ENCODE data around the gene PDE9A.
A peak's percentile ranks its signal among the peaks of the same experiment; 100 is the strongest.
"Not testable (repeated sequence)": the region's sequence is repeated elsewhere in the genome, so short reads cannot be mapped to it uniquely, and the experiment has no call there.

The PDE9A gene

DNA sequence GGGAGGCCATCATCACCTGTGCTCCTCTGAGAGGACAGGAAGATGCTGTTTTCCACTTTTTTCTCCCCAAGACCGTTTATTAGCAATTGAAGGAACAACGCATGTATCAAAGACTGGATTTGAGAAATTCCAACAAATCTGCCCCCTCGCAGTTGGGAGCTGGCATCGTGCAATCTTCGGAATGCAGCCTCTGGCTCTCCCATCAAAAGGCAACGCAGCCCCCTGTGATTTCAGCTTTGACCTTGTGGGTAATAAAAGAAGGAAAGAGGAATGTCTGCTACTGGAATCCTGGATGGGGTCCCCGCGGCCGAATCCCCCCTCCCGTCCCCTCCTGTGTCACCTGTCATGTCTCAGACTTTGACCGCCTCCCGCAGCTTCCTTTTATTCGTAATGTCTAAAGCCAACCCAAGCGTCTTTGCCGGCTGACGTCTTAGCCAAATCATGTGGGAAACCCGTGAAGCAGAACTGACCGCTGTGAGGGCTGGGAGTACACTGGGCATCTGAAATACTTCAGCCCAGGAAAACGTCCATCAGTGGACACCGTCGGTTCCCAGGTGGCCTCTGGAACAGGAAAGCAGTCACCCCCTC is 124.4 kb downstream of the PDE9A start:
- DNase-seq (ENCODE audit: low spot score) = no peak

DNA sequence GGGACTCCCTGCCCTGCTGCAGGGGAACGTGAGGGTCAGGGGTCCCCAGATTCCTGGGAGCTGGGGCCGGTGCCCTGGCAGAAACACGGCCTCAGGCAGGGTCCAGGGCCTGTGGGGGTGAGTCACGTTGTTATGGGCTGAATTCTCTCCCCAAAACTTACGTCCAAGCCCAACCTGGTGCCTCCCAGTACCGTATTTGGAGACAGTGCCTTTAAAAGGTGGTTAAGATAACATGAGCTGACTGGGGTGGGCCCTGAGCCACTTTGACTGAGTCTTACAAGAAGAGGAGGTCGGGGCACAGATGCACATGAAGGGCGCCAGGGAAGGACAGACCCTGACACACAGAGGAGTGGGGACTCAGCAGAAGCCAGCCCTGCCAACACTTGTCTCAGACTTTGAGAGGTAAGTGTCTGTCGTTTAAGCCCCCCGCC is 126.0 kb downstream of the PDE9A start:
- no peak for DNase-seq (ENCODE audit: low spot score)

DNA sequence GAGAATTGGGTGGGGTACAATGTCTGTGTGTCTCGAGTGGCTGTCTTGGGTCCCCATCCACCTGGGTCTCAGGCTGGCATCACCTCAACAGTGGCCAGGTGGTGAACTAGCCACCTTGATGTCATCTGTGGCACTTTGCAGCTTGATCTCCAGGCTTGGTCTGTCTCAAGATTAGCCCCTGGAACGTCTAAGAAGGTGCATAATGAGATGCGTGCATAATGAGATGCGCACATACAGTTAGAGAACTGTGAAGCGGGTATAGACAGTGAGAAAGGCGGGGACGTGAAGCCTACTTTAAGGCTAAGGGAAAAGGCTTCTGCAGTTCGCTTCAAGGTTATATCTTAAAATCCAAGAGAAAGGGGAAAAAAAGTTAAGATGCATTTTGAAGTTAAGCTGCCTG is 127.2 kb downstream of the PDE9A start:
- DNase-seq (ENCODE audit: low spot score) = no peak

DNA sequence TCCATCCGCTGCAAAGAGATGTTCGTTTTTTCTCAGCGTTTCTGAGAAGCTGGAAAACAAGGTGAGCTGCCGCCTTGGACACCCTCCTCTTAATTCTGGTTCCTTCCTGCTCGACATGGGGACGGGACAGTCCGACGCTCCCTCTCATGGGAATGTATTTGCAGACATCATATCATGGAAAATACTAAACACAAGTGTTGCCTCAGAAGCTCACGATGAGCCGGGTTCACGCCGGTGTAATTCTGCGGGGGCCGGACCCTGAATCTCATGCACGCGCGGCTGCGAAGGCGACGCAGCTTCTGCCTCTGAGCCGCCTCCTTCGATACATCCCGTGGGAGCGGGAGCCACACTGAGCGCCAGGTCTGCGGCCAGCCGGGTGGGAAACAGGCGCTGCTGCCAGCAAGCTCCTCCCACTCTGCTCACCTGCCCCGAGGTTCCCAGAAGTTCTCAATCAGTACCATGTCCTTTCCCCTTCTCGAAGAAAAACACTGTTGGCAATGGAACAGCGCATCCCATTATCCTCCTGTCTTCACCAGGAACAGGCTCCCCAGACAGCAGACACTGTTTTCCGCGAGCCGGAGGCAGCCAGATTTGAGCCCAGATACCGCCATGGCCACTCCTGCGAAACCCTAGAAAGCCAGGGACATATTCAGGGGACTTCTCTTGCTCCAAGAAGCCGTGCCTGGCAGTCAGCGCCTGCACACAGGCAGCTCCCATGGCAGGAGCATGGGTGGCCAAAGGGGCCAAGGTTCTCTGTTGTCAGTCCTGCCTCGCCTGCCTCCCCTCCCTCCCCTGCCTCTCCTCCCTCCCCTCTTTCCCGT is 127.9 kb downstream of the PDE9A start:
- DNase-seq (ENCODE audit: low spot score) = no peak

DNA sequence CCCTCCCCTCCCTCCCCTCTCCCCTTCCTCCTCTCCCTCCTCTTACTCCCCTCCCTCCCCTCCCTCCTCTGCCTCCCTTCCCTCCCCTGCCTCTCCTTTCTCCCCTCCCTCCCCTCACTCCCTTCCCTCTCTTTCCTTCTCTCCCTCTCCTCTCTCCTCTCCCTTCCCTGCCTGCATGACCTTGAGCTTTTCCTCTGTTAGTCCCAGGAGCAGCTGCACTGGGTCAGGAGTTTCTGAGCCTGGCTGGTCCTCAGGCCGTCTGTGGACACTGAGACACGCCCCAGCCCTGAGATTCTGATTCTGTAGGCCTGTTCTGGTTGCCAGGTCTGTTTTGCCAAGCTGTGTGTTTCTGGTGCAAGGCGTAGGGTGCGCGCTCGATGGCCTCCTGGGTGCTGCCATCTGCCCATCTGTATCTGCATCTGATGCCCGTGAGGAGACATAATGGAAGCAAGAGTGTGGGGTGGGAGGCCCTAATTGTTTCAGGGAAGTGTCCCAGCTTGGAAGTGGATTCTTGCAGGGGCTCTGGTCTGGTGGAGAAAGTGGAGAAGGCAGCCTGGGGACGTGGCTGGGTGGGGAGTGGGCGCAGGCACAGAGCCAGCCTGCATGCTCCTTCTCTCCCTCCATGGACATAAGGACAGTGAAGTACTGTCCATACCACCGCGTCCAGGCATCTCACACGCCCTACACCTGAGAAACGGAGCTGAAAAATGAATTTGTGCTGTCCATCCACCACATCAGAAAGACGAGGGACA is 128.7 kb downstream of the PDE9A start:
- DNase-seq (ENCODE audit: low spot score) = no peak

DNA sequence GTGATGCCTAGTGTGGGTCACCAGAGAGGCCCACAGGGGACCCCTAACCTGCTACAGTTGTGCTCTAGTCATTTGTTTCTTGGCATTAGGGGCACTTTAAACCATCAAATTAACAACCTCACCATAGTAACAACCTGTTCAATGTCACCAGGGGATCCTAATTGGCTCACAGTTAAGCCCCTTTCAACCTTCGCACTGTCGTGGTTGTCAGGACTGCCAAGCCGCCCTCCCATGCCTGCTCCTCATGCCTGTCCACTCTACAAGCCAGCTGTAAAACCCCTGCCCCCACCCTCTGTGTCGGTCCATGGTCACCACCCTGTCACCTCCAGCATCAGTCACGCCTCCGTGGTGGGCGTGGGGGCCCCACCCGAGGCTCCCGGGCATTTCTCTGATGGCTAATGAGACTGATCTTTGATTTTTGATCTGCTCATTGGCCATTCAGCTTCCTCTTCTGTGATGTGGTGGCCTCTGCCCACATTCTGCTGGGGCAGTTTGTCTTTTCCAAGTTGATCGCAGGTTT is 129.4 kb downstream of the PDE9A start:
- DNase-seq (ENCODE audit: low spot score) = no peak

DNA sequence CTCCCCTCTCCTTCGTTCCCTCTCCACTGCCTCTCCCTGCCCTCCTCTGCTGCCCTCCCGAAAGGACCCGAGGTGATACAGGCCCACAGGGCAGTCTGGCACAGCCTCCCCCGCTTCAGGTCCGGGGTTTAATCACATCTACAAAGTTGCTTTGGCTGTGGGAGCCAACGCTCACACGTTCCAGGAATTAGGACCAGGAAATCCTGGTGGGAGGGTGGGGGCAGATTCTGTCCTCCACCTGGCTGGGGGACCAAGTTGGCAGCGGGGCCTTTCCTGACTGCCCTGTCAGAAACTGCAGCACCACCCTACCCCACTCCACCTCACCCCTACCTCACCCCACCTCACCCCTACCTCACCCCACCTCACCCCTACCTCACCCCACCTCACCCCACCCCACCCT is 130.9 kb downstream of the PDE9A start:
- no peak for DNase-seq (ENCODE audit: low spot score)

DNA sequence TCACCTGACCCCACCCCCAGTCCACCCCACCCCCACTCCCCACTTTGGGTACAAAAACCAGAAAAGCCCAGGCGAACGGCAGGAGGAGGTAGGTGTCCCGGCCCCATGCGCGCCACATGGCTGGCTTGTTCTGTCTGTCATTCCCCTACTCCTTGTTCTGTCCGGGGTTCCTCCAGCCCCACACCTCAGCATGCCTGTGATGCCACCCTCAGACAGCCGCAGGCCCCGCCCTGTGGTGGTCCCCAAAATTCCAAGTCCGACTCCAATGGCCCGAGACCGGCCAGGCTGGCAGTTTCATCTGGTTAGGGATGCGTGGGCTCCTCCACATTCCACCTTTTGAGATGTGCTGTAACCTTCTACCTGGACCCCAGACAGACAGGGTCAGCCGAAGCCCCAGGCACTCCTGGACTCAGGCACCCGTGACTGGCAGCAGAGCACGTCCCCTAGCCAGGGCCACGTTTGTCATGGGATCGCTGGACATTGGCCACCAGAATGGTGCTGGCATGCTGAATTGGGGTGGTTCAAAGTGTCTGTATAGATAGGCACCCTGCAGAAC is 131.6 kb downstream of the PDE9A start:
- DNase-seq (ENCODE audit: low spot score) = no peak

DNA sequence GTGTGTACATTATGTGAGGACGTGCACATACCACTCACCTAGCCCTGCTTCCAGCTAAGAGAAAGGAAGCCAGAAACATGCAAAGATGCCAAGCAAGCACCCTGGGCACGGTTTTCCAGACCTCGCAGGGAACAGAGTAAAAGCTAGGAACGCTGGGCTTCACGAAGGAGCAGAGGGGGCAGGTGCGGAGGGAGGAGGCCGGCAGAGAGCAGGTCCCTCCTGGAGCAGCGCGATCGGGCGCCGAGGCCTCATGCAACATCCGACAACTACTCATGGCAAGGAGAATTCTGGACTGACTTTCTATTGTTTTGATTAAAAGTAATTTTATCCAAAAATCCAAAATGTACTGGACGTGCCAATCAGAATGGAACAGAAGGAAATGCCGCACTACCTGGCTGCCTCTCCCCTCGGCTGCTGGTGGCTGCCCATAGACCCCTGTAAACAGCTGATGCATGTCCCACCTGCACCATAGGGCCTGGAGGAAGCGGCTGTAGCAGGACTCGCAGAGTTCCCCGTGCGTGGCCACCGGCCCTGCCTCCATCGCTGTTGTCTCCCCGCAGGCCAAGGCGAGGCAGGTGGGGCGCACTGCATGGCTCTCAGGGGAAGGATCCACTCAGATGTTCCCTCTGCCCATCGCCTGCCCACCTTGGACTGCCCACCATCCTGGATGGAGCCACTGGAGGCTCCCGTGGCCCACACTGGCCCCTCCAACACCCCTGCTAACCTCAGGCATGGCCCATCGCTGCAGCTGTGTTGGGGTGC is 132.4 kb downstream of the PDE9A start:
- no peak for DNase-seq (ENCODE audit: low spot score)

DNA sequence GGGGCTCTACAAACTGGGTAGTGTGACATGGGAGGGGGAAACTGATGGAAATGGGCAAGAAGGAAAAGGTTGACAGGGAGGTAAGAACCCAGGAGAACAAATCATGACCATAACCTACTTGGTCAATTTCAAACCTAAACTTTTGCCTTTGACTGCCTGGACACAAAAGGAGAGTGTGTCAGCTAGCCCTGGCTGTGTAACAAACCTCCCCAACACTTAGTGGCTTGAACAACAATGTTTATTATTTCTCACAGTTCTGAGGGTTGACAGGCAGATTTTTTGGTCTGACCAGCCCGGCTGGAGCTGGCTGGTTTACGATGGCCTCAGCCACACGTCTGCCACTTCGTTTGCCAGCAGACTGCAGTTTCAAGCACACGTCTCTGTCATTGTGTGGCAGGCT is 133.5 kb downstream of the PDE9A start:
- no peak for DNase-seq (ENCODE audit: low spot score)

DNA sequence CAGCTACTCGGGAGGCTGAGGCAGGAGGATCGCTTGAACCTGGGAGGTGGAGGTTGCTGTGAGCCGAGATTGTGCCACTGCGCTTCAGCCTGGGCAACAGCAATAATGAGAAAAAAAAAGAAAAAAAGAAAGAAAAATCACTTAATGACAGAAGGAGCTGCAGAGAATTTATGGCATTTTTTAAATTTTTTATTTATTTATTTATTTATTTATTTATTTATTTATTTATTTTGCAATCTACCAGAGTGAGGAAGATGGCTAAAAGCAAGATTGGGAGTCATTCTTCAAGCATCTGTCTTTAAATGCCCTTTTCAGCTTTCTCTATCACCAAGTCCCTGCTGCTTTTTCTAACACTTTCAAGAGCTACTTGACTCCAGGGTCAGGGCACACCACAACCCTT is 134.2 kb downstream of the PDE9A start:
- DNase-seq (ENCODE audit: low spot score) = no peak

DNA sequence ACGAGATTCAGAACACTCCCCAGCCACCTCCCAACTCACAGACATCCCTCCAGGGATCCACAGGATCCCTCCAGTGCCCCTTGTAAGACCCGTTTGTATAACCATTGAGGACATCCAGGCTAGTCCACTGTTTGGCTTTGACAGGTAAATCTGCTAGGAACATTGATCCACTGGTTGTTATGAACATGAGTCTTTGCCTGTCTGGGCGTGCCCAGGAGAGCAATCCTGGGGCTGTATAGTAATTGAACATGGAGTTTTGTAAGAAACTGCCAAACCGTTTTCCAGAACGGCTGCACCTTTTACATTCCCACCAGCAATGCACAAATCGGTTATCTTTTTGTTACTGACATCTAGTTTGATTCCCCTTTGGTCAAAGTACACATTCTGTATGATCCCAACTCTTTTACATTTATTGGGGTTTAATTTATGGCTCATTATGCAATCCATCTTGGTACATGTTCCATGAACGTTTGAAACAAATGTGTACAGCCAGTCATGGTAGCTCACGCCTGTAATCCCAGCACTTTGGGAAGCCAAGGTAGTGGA is 137.2 kb downstream of the PDE9A start:
- no peak for DNase-seq (ENCODE audit: low spot score)

DNA sequence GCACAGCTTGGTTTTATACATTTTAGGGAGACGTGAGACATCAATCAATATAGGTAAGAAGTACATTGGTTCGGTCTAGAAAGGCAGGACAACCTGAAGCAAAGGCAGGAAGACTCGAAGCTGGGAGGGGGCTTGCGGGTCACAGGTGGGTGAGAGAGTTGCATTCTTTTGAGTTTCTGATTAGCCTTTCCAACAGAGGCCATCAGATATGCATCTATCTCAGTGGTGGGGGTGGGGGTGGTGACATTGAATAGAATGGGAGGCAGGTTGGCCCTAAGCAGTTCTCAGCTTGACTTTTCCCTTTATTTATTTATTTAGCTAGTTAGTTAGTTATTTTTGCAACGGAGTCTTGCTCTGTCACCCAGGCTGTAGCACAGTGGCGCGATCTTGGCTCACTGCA is 140.4 kb downstream of the PDE9A start:
- no peak for DNase-seq (ENCODE audit: low spot score)

DNA sequence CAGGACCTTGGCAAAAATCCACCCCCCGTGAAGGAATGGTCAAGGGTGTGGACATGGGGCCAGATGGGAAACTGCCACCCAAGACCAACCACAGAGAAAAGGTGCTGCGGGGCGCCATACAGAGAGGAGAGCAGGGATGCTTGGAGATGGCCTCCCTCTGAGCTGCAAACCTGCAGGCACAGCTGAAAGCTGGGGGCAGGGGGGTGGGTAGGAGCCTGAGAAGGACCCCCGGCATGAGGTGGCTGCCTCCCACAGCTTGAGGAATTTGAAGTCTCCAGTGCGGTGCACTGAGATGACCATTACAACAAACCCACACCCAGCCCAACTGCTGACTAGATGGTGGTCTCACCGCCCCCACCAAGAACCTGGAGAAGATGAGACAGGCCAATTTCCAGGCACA is 141.1 kb downstream of the PDE9A start:
- DNase-seq (ENCODE audit: low spot score) = no peak

DNA sequence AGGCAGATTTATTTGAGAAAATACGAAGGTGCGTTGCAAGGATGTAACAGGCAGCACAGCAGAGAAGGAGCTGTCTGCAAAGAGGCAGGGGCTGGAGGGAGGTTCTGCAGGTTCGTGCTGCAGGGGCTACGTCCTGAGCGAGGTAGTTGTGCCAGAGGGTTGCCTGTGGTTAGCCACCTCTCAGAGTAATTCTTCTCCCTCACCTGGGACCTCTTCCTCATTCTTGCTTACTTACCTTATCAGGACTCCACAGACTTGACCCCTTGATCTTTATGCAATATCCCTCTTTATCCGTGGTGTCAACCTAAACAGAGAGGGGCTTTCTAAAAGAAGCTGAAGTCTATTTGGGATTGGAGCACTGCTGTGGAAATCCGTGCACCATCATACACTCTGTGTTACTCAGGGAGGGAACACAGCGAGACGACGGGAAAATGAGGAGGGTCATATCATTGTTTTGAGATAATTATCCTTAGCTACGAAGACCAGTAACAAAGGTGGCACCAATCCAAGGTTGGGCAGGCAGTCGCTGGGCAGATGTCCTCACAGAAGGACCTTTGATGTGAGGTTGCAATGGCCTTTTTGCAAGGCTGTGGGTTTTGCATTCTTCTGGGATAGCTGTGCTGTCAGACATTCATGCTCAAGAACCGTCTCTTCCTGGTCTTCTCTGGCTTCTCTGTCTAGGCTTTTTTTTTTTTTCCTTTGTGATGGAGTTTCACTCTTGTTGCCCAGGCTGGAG is 143.1 kb downstream of the PDE9A start:
- no peak for DNase-seq (ENCODE audit: low spot score)

DNA sequence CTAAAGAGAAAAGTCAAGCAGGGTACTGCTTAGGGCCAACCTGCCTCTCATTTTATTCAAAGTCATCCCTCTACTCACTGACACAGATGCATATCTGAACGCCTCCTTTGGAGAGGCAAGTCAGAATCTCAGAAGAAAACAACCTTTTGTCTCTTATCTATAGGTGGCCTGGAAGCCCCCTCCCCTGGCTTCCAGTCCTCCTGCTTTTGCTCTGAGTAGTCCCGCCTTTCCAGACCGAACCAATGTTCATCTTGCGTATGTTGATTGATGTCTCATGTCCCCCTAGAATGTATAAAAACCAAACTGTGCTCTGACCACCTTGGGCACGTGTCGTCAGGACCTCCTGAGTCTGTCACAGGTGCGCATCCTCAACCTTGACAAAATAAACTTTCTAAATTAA is 144.1 kb downstream of the PDE9A start:
- no peak for DNase-seq (ENCODE audit: low spot score)

DNA sequence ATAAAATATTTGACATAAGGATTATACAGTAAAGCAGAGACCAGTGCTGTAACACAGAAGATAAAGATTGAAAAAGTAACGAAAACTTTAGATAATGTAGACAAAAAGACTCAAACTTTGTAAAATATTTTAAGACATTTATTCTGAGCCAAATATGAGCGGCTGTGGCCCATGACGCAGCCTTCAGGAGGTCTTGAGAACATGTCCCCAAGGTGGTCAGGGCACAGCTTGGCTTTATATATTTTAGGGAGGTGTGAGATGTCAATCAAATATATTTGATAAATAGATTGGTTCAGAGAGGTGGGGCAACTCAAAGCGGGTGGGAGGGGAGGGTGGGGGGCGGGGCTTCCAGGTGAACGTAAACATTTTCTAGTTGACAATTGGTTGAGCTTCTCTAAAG is 144.7 kb downstream of the PDE9A start:
- DNase-seq (ENCODE audit: low spot score) = no peak

DNA sequence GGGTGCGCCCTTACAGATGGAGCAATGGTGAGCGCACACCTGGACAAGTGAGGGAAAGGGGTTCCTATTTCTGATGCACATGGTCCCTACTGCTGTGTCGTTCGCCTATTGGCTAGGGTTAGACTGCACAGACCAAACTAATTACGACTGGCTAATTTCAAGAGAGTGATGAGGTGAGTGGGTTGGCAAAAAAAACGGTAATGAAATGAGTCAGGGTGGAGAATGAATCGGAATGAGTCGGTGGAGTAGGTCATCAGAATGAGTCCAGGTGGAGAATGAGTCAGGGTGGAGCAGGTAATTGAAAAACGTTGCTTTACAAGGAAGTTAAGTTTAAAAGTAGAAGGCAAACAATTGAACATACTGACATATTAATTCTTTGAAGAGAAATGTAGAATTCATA is 146.1 kb downstream of the PDE9A start:
- DNase-seq (ENCODE audit: low spot score) = peak; percentile 37

DNA sequence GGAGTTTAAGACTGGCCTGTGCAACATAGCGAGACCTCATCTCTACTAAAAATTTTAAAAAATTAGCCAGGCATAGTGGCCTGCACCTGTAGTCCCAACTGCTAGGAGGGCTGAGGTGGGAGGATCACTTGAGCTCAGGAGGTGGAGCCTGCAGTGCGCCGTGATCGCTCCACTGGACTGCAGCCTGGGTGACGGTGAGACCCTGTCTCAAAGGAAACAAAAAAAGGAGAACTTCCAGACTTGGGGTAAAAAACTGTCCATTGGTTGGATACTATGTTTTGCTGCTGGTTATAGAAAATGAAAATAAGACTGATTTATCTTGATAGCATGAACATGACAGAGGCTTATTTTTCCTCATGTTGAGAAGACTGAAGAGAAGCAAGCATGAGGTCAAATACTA is 146.5 kb downstream of the PDE9A start:
- no peak for DNase-seq (ENCODE audit: low spot score)

DNA sequence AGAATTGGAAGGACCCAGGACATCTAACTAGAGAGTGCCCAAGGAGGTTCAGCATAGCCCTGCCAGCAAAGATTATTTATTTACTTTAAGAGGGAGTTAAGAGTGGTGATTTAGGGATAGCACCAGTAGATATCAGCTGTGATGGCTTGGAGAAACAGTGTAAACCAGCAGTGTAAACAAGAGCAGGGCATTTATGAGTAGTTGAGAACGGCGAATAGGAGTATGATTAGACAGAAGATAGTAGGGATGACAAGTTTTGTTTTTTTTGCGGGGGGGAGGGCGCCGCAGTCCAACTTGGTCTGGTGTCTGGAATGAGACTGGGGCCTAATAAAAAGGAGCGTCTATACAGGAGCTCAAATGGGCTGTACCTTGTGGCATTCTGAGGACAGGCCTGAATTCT is 148.2 kb downstream of the PDE9A start:
- DNase-seq (ENCODE audit: low spot score) = not testable (repeated sequence)

All from RKO (cell line).